HG03060 (cell line): ENCODE data around the gene ASCC1.
"Not testable (repeated sequence)": the region's sequence is repeated elsewhere in the genome, so short reads cannot be mapped to it uniquely, and the experiment has no call there.

Source experiments
- ATAC-seq: cut with Tn5 transposase; IDR thresholded peaks from one replicate; pipeline ENCODE4 v1.9.1; 2021; ENCODE audit warnings: low read depth, moderate number of reproducible peaks; ENCODE audit not compliant: unreplicated experiment

ASCC1 gene

GRCh38 chr10:72173619-72174296 lies 42.3 kb downstream of the ASCC1 start:
- ATAC-seq, result peak; percentile 56

GRCh38 chr10:72173262-72173618 lies 42.8 kb downstream of the ASCC1 start:
- ATAC-seq, result no peak

- no peak for ATAC-seq
These were observed 44.9 kb downstream of the ASCC1 start for GRCh38 chr10:72171175-72171630.

- ATAC-seq, result no peak
These were observed 45.3 kb downstream of the ASCC1 start for GRCh38 chr10:72170733-72171132.

- ATAC-seq, result no peak
These were observed 45.8 kb downstream of the ASCC1 start for GRCh38 chr10:72170263-72170662.

- no peak for ATAC-seq
These were observed 49.0 kb downstream of the ASCC1 start for GRCh38 chr10:72167118-72167517.

GRCh38 chr10:72164617-72165016 lies 51.5 kb downstream of the ASCC1 start:
- ATAC-seq, result no peak

GRCh38 chr10:72162978-72163377 lies 53.1 kb downstream of the ASCC1 start:
- ATAC-seq, result no peak

GRCh38 chr10:72158176-72158575 lies 57.9 kb downstream of the ASCC1 start:
- no peak for ATAC-seq

- no peak for ATAC-seq
These were observed 59.9 kb downstream of the ASCC1 start for GRCh38 chr10:72156223-72156622.

GRCh38 chr10:72152286-72152685 lies 63.8 kb downstream of the ASCC1 start:
- ATAC-seq, result no peak

- ATAC-seq, result not testable (repeated sequence)
These were observed 65.2 kb downstream of the ASCC1 start for GRCh38 chr10:72150746-72151478.

- not testable (repeated sequence) for ATAC-seq
These were observed 68.8 kb downstream of the ASCC1 start for GRCh38 chr10:72147324-72147584.

- no peak for ATAC-seq
These were observed 69.3 kb downstream of the ASCC1 start for GRCh38 chr10:72146559-72147323.

- no peak for ATAC-seq
These were observed 70.0 kb downstream of the ASCC1 start for GRCh38 chr10:72146071-72146470.

GRCh38 chr10:72145657-72146056 lies 70.4 kb downstream of the ASCC1 start:
- ATAC-seq, result no peak

- ATAC-seq, result no peak
These were observed 75.2 kb downstream of the ASCC1 start for GRCh38 chr10:72140850-72141249.

GRCh38 chr10:72140174-72140573 lies 75.9 kb downstream of the ASCC1 start:
- no peak for ATAC-seq

GRCh38 chr10:72137583-72137982 lies 78.5 kb downstream of the ASCC1 start:
- no peak for ATAC-seq

GRCh38 chr10:72136225-72136624 lies 79.9 kb downstream of the ASCC1 start:
- not testable (repeated sequence) for ATAC-seq
